Stimulated activated CD8-positive, alpha-beta memory T cell treated with anti-CD3 and anti-CD28 coated beads, Interleukin-7, amount 100 ng/mL, for 4 hours (primary cell): ENCODE results near the gene AGER.
"Not testable (repeated sequence)": the region's sequence is repeated elsewhere in the genome, so short reads cannot be mapped to it uniquely, and the experiment has no call there.

Experiments
- DNase-seq, 2 donors: peaks; one replicate each; pipeline ENCODE4 v3.0.0-alpha.2; 2020; ENCODE audit warnings: low read depth in 2 of 2

The AGER gene

GRCh38 chr6:32198866-32199265 is 14.8 kb upstream of the AGER start:
- no peak for DNase-seq

GRCh38 chr6:32198345-32198696 is 14.3 kb upstream of the AGER start:
- no peak for DNase-seq

GRCh38 chr6:32196682-32197616 is 12.9 kb upstream of the AGER start:
- no peak for DNase-seq

GRCh38 chr6:32195902-32196681 is 12.0 kb upstream of the AGER start:
- DNase-seq, result peak in 1 of 2 donors; percentile 60

- peak; percentile 99 to 100 for DNase-seq
Observed at GRCh38 chr6:32195652-32195901, 11.5 kb upstream of the AGER start.

- DNase-seq, result no peak
Observed at GRCh38 chr6:32194825-32195651, 11.0 kb upstream of the AGER start.

GRCh38 chr6:32194388-32194787 is 10.3 kb upstream of the AGER start:
- no peak for DNase-seq

- not testable (repeated sequence) for DNase-seq
Observed at GRCh38 chr6:32193096-32193495, 9.0 kb upstream of the AGER start.

GRCh38 chr6:32192608-32193039 is 8.6 kb upstream of the AGER start, which contains the start of gene GPSM3:
TSS of gene GPSM3 (minus strand) at chr6:32192643. CDS start at chr6:32192513, 130 bp downstream.
- DNase-seq, result peak in 1 of 2 donors; percentile 46

GRCh38 chr6:32191696-32192607 is 7.9 kb upstream of the AGER start:
- DNase-seq, result no peak

- no peak for DNase-seq
Observed at GRCh38 chr6:32190911-32191677, 7.0 kb upstream of the AGER start.

GRCh38 chr6:32190054-32190851 is 6.2 kb upstream of the AGER start, which contains the start of gene PBX2:
TSS of gene PBX2 (minus strand) at chr6:32190202. CDS start at chr6:32189915, 287 bp downstream.
- DNase-seq, result peak; percentile 78

- DNase-seq, result no peak
Observed at GRCh38 chr6:32189742-32190053, 5.6 kb upstream of the AGER start.

GRCh38 chr6:32189069-32189741 is 5.2 kb upstream of the AGER start:
- DNase-seq, result no peak

GRCh38 chr6:32188381-32189068 is 4.5 kb upstream of the AGER start:
- DNase-seq, result no peak

- DNase-seq, result not testable (repeated sequence)
Observed at GRCh38 chr6:32187725-32188380, 3.8 kb upstream of the AGER start.

GRCh38 chr6:32187009-32187709 is 3.1 kb upstream of the AGER start:
- no peak for DNase-seq
